ENCODE results near the gene RELT.

DNA sequence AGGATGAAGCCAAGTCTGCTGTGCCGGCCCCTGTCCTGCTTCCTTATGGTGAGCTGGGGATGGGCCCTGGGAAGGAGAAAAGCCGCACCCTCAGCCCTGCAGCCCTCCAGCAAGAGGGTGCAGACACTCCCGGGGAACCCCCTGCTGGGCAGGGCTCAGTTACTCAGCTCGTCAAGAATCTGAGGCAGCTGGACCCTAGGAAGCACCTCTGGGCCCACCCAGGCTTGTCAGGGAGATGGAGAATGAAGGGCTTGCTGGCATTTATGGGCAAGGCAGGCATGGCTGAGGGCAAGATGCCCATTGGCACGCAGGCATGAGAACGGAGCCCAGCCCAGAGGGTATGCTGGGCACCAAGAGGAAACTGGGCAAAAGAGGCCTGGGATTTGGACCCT lies 12.9 kb downstream of the RELT start:
- TF ChIP-seq, protein P1, sequence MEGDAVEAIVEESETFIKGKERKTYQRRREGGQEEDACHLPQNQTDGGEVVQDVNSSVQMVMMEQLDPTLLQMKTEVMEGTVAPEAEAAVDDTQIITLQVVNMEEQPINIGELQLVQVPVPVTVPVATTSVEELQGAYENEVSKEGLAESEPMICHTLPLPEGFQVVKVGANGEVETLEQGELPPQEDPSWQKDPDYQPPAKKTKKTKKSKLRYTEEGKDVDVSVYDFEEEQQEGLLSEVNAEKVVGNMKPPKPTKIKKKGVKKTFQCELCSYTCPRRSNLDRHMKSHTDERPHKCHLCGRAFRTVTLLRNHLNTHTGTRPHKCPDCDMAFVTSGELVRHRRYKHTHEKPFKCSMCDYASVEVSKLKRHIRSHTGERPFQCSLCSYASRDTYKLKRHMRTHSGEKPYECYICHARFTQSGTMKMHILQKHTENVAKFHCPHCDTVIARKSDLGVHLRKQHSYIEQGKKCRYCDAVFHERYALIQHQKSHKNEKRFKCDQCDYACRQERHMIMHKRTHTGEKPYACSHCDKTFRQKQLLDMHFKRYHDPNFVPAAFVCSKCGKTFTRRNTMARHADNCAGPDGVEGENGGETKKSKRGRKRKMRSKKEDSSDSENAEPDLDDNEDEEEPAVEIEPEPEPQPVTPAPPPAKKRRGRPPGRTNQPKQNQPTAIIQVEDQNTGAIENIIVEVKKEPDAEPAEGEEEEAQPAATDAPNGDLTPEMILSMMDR (IDR thresholded peaks at IDR 0.05), result no peak
- TF ChIP-seq POLR2A (IDR thresholded peaks at IDR 0.05), result no peak
- TF ChIP-seq EP300 (IDR thresholded peaks at IDR 0.05), result no peak

Data from tibial nerve (tissue), 4 donors.